GM23248 (cell line): ENCODE results near the gene FGGY. TPM values are rescaled to one million over a fixed set of nuclear protein-coding genes. Genes with fewer than 3 reads are reported as not detected.
A peak's percentile ranks its signal among the peaks of the same experiment; 100 is the strongest.

Experiments
- DNase-seq: peaks from one replicate; pipeline ENCODE4 v3.0.0-alpha.2; 2015
- H2AFZ ChIP-seq: fragments of 200-600 bp; sonication (generic); 2 replicates; pipeline ENCODE4 v1.6.1; 2016; ENCODE audit warnings: antibody characterized with exemption
- H3F3A ChIP-seq: fragments of 200-600 bp; sonication (generic); 2 replicates; pipeline ENCODE4 v1.6.1; 2016; ENCODE audit warnings: mild to moderate bottlenecking, antibody characterized with exemption, mixed run types; ENCODE audit not compliant: insufficient read depth
- H3K27ac ChIP-seq: fragments of 200-600 bp; sonication (generic); 2 replicates; pipeline ENCODE4 v1.5.1; 2016; ENCODE audit warnings: mild to moderate bottlenecking
- H3K27me3 ChIP-seq: fragments of 200-600 bp; sonication (generic); replicated peaks from 2 replicates; pipeline ENCODE4 v1.6.1; 2016; ENCODE audit warnings: mild to moderate bottlenecking; ENCODE audit not compliant: insufficient read depth
- H3K36me3 ChIP-seq: fragments of 200-600 bp; sonication (generic); 2 replicates; pipeline ENCODE4 v1.6.1; 2016; ENCODE audit warnings: low read depth, mild to moderate bottlenecking
- H3K4me1 ChIP-seq: fragments of 200-600 bp; sonication (generic); 2 replicates; pipeline ENCODE4 v1.6.1; 2016; ENCODE audit warnings: mild to moderate bottlenecking; ENCODE audit not compliant: insufficient read depth
- H3K4me2 ChIP-seq: fragments of 200-600 bp; sonication (generic); one replicate; pipeline ENCODE4 v1.6.1; 2016; ENCODE audit warnings: mild to moderate bottlenecking; ENCODE audit not compliant: unreplicated experiment
- H3K4me3 ChIP-seq: fragments of 200-600 bp; sonication (generic); 2 replicates; pipeline ENCODE4 v1.5.1; 2016; ENCODE audit warnings: mild to moderate bottlenecking
- H3K79me2 ChIP-seq: fragments of 200-600 bp; sonication (generic); 2 replicates; pipeline ENCODE4 v1.6.1; 2016; ENCODE audit warnings: mild to moderate bottlenecking; ENCODE audit not compliant: insufficient read depth
- H3K9ac ChIP-seq: fragments of 200-600 bp; sonication (generic); 2 replicates; pipeline ENCODE4 v1.6.1; 2016; ENCODE audit warnings: mild to moderate bottlenecking
- H3K9me2 ChIP-seq: fragments of 200-600 bp; sonication (generic); 2 replicates; pipeline ENCODE4 v1.6.1; 2016; ENCODE audit warnings: mixed run types, mild to moderate bottlenecking, moderate library complexity; ENCODE audit not compliant: insufficient read depth
- H3K9me3 ChIP-seq: fragments of 200-600 bp; sonication (generic); one replicate; pipeline ENCODE4 v1.6.1; 2017; ENCODE audit warnings: low read depth
- H4K20me1 ChIP-seq: fragments of 200-600 bp; sonication (generic); 2 replicates; pipeline ENCODE4 v1.6.0; 2016; ENCODE audit not compliant: insufficient read depth
- EZH2 ChIP-seq: fragments of 200-600 bp; sonication (generic); IDR thresholded peaks from 2 replicates; pipeline ENCODE4 v1.6.1; 2018; ENCODE audit warnings: antibody characterized with exemption, mild to moderate bottlenecking; ENCODE audit not compliant: insufficient read depth, poor library complexity, severe bottlenecking
- EZH2phosphoT487 ChIP-seq: fragments of 200-600 bp; sonication (generic); IDR thresholded peaks from 2 replicates; pipeline ENCODE4 v1.6.1; 2018; ENCODE audit warnings: antibody characterized with exemption, moderate library complexity, mild to moderate bottlenecking, low read depth; ENCODE audit not compliant: insufficient read depth
- WGBS, 2 experiments: methylation state at CpG; one replicate each; pipeline ENCODE4 v1.1.6; 2015 to 2017; ENCODE audit warnings: low lambda C conversion rate in 2 of 2, low coverage in 1 of 2; ENCODE audit errors: missing lambda C conversion rate in 2 of 2; 5-methylcytosine and 5-hydroxymethylcytosine counted together
- in situ Hi-C: fragments of 300-500 bp; cut with MboI; formaldehyde crosslinking; loops from 2 replicates; pipeline ENCODE4 v1.15.0; 2020
- polyA plus RNA-seq: library from polyadenylated mRNA; unstranded; fragments of >200 nt; fragmentation: Nextera tagmentation; extraction: Ambion mirVana; gene quantifications from 2 replicates; pipeline ENCODE4 v1.2.1, GENCODE V29; 2016
- total RNA-seq: library from RNA; depleted of rRNA; stranded (reverse); fragments of >200 nt; shearing (Covaris generic); gene quantifications from 2 replicates; pipeline ENCODE4 v1.2.3, GENCODE V29; 2014

The FGGY gene
- total and polyA plus RNA-seq, 2 experiments from 2014 or later = 12.8 to 16.9 TPM

DNA sequence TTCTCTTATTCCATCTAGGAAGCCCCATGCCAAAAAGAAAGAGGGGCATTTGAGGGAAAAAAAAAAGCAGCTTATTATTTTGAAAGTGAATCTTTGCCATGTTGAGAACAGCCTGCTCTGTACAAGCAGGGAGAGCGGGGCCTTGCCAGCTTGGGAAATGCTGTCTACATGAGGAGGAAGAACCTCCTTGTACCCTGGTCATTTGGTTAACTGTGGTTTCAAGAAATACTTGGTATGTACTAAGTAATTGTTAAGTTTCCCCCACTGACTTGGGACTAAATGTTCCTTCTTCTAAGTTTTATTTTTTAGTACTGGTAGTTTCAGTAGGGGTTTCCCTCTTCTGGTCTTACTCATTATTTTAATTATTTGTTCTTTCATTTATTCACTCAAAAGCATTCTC is 373.8 kb downstream of the FGGY start:
- no peak overlapping the region for H3K4me3 ChIP-seq
- no peaks in the 10 kb centered on the region for H3K36me3 ChIP-seq
- H3K4me1 ChIP-seq = peaks cover 26% of the 10 kb centered on the region
- H2AFZ ChIP-seq = no peak overlapping the region
- DNase-seq = no peak
- no peak overlapping the region for H3K9ac ChIP-seq
- H3F3A ChIP-seq = peaks cover 25% of the 10 kb centered on the region
- no peak overlapping the region for H3K4me2 ChIP-seq
- no peaks in the 10 kb centered on the region for H3K9me2 ChIP-seq
- 75 to 97% methylated on average over 1 of the region's 1 CpG for WGBS, 2 experiments
- peak overlapping the region; percentile 61 for H3K27ac ChIP-seq
- no peak for TF ChIP-seq EZH2
- no peak for TF ChIP-seq EZH2phosphoT487
- no peaks in the 10 kb centered on the region for H3K27me3 ChIP-seq
- no peaks in the 10 kb centered on the region for H4K20me1 ChIP-seq
- no peaks in the 10 kb centered on the region for H3K79me2 ChIP-seq
- H3K9me3 ChIP-seq = no peaks in the 10 kb centered on the region
- in situ Hi-C loops = no loop called here

GRCh38 chr1:59671066-59671952 is 374.4 kb downstream of the FGGY start:
- H3K4me3 ChIP-seq = no peak overlapping the region
- H3K4me2 ChIP-seq = no peak overlapping the region
- H3K79me2 ChIP-seq = no peaks in the 10 kb centered on the region
- no peaks in the 10 kb centered on the region for H3K27me3 ChIP-seq
- H4K20me1 ChIP-seq = no peaks in the 10 kb centered on the region
- no peaks in the 10 kb centered on the region for H3K9me3 ChIP-seq
- DNase-seq = no peak
- WGBS, 2 experiments = 84 to 94% methylated on average over 5 of the region's 5 CpGs
- H3K9ac ChIP-seq = no peak overlapping the region
- no peaks in the 10 kb centered on the region for H3K9me2 ChIP-seq
- H3K27ac ChIP-seq = no peak overlapping the region
- in situ Hi-C loops = no loop called here
- no peaks in the 10 kb centered on the region for H3K36me3 ChIP-seq
- no peak overlapping the region for H2AFZ ChIP-seq
- TF ChIP-seq EZH2 = no peak
- no peak for TF ChIP-seq EZH2phosphoT487
- peaks cover 25% of the 10 kb centered on the region for H3F3A ChIP-seq
- H3K4me1 ChIP-seq = peaks cover 30% of the 10 kb centered on the region

DNA sequence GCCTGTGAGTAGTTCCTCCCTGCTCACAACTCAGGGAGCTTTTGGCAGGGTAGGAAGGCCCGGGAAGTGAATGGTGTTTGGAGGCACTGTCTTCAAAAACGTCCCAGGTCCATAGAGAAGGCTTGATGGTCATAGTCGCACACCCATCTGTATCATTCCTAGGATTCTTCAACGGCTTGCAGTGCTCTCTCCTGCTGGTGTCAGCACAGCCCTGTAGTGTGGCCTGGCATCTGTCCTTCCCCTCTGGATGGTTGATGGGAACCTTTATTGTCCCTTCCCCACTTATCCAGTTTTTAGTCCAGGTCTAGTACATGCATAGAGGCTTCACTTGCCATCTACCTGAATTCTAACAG is 375.0 kb downstream of the FGGY start:
- Histone ChIP-seq H2AFZ (no peak overlapping the region), H3K9ac (no peak overlapping the region), H3K79me2 (no peaks in the 10 kb centered on the region), H3K36me3 (no peaks in the 10 kb centered on the region), H3K9me2 (no peaks in the 10 kb centered on the region), H3K4me2 (no peak overlapping the region), H3K27me3 (no peaks in the 10 kb centered on the region), H3K27ac (no peak overlapping the region), H3F3A (peaks cover 25% of the 10 kb centered on the region), H4K20me1 (no peaks in the 10 kb centered on the region), H3K4me1 (peaks cover 34% of the 10 kb centered on the region), H3K9me3 (no peaks in the 10 kb centered on the region), H3K4me3 (no peak overlapping the region)
- DNase-seq = no peak
- 90 to 92% methylated on average over 4 of the region's 4 CpGs for WGBS, 2 experiments
- in situ Hi-C loops = no loop called here
- TF ChIP-seq EZH2phosphoT487 = no peak
- TF ChIP-seq EZH2 = no peak

DNA sequence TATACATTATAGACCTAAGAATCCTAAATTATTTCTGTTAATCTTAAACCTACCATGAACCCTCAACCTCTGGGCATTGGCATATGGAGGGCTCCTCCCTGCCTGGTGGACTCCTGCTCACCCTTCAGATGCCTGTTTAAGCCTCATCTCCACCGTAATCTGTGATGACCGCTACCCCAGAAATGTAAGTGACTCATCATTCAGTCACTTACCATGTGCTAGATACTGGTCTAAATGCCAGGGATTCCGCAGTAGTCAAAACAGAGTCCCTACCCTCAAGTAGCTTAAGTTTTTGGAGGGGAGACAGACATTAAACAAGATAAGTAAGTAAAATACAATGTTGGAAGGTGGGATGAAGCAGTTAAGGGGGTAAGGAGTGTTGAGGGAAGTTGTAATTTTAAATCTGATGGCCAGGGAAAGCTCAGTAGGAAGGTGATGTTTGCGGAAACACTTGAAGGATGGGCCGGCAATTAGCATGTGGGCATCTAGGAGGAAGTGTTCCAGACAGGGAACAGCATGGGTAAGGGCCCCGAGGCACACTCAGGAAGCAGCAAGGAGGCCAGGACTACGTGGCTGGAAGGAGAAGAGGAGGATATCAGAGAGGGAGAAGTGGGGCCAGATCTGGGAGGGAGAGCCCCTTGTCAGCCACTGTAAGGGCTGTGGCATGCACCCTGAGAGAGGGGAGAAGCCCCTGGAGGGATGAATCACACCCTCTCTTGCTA is 376.1 kb downstream of the FGGY start:
- in situ Hi-C loops = no loop called here
- Histone ChIP-seq H2AFZ (no peak overlapping the region), H3K9ac (no peak overlapping the region), H3K4me2 (no peak overlapping the region), H3K9me3 (no peaks in the 10 kb centered on the region), H3K4me1 (peaks cover 37% of the 10 kb centered on the region), H3K27ac (peak overlapping the region; percentile 20; the same call in 1 of the 2 replicates), H3K79me2 (no peaks in the 10 kb centered on the region), H3F3A (peaks cover 30% of the 10 kb centered on the region), H3K36me3 (no peaks in the 10 kb centered on the region), H3K9me2 (no peaks in the 10 kb centered on the region), H4K20me1 (no peaks in the 10 kb centered on the region), H3K4me3 (no peak overlapping the region), H3K27me3 (no peaks in the 10 kb centered on the region)
- DNase-seq = peak; percentile 77
- WGBS, 2 experiments = 72 to 75% methylated on average over 7 of the region's 7 CpGs
- TF ChIP-seq EZH2phosphoT487 (no peak), EZH2 (no peak)
